ENCODE measurements around the gene ACY1.

ACY1 gene

GRCh38 chr3:51942603-51943450 lies 40.5 kb upstream of the ACY1 start:
- peak; percentile 86 for DNase-seq (ENCODE audit: low spot score)
- TF ChIP-seq, protein P1, sequence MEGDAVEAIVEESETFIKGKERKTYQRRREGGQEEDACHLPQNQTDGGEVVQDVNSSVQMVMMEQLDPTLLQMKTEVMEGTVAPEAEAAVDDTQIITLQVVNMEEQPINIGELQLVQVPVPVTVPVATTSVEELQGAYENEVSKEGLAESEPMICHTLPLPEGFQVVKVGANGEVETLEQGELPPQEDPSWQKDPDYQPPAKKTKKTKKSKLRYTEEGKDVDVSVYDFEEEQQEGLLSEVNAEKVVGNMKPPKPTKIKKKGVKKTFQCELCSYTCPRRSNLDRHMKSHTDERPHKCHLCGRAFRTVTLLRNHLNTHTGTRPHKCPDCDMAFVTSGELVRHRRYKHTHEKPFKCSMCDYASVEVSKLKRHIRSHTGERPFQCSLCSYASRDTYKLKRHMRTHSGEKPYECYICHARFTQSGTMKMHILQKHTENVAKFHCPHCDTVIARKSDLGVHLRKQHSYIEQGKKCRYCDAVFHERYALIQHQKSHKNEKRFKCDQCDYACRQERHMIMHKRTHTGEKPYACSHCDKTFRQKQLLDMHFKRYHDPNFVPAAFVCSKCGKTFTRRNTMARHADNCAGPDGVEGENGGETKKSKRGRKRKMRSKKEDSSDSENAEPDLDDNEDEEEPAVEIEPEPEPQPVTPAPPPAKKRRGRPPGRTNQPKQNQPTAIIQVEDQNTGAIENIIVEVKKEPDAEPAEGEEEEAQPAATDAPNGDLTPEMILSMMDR (IDR thresholded peaks at IDR 0.05), result no peak
- Histone ChIP-seq H3K27ac (peak overlapping the region; percentile 95 to 97), H3K4me3 (peak overlapping the region; percentile 73)

GRCh38 chr3:51943451-51944391 lies 39.6 kb upstream of the ACY1 start:
- TF ChIP-seq, protein P1 (IDR thresholded peaks at IDR 0.05), result no peak
- DNase-seq (ENCODE audit: low spot score), result peak; percentile 69
- Histone ChIP-seq H3K27ac (peak overlapping the region; percentile 95 to 97), H3K4me3 (peak overlapping the region; percentile 73)

DNA sequence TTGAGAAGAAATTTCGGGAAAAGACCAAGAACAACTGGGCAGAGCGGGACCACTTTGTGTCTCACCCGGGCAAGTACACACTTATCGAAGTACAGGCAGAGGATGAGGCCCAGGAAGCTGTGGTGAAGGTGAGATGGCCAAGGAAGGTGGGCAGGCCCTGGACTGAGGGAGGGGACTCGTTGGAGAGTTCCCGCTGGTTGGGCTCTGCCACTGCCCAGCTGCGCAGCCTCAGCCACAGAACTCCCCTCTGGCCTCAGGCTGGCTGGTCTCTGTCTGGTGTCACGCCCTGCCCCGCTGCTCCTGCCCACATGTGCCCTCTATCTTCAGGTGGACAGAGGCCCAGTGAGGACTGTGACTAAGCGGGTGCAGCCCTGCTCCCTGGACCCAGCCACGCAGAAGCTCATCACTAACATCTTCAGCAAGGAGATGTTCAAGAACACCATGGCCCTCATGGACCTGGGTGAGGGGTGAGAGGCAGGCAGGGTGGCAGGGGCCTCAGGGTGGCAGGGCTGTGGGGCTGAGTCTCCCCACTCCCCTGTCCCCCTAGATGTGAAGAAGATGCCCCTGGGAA lies 38.8 kb upstream of the ACY1 start:
- TF ChIP-seq, protein P1 (IDR thresholded peaks at IDR 0.05), result no peak
- H3K4me3 ChIP-seq, result no peak overlapping the region
- no peak overlapping the region for H3K27ac ChIP-seq
- DNase-seq (ENCODE audit: low spot score), result peak; percentile 57

DNA sequence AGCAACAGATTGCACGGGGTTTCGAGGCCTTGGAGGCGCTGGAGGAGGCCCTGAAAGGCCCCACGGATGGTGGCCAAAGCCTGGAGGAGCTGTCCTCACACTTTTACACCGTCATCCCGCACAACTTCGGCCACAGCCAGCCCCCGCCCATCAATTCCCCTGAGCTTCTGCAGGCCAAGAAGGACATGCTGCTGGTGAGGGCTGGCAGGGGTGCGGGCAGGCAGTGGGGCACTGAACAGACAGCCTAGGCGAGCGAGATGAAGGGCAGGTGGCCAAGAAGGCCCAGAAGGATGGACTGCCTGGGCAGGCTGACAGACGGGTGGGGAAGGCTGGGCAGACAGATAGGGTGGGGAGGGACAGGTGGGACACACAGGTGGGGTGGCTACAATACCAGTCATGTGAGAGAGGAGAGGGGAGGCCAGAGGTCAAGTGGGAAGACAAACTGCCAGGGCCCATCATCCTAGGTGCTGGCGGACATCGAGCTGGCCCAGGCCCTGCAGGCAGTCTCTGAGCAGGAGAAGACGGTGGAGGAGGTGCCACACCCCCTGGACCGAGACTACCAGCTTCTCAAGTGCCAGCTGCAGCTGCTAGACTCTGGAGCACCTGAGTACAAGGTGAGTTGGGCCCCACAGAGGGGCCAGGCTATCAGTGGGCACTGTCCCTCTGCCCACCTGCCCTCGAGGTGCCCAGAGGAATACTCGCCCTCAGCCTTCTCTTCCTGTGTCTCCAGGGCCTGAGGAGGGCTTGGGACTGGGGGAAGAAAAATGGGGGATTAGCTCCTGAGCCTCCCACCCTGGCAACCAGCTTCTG lies 38.1 kb upstream of the ACY1 start:
- Histone ChIP-seq H3K4me3 (no peak overlapping the region), H3K27ac (no peak overlapping the region)
- DNase-seq (ENCODE audit: low spot score), result no peak
- TF ChIP-seq, protein P1 (IDR thresholded peaks at IDR 0.05), result no peak

- DNase-seq (ENCODE audit: low spot score), result no peak
- TF ChIP-seq, protein P1 (IDR thresholded peaks at IDR 0.05), result no peak
- Histone ChIP-seq H3K4me3 (no peak overlapping the region), H3K27ac (no peak overlapping the region)
Observed at GRCh38 chr3:51945926-51946705, 37.2 kb upstream of the ACY1 start.

- Histone ChIP-seq H3K4me3 (no peak overlapping the region), H3K27ac (no peak overlapping the region)
- DNase-seq (ENCODE audit: low spot score), result no peak
- TF ChIP-seq, protein P1 (IDR thresholded peaks at IDR 0.05), result no peak
Observed at GRCh38 chr3:51946796-51947195, 36.5 kb upstream of the ACY1 start.
